Subcutaneous abdominal adipose tissue (tissue), 5 donors: ENCODE results near the gene IL4I1.

Experiments
- H3K27ac ChIP-seq: one replicate; pipeline ENCODE4 v1.7.0; 2013; ENCODE audit warnings: low read depth, mild to moderate bottlenecking, inconsistent platforms, low read length, moderate library complexity
- H3K27me3 ChIP-seq, 5 donors: one replicate each; pipeline ENCODE4 v1.7.0; 2013; ENCODE audit warnings: low read length in 5 of 5, inconsistent platforms in 1 of 5; ENCODE audit not compliant: control insufficient read depth in 5 of 5, insufficient read depth in 4 of 5
- H3K36me3 ChIP-seq, 5 donors: one replicate each; pipeline ENCODE4 v1.7.0; 2013; ENCODE audit warnings: low read length in 5 of 5; ENCODE audit not compliant: control insufficient read depth in 5 of 5, insufficient read depth in 5 of 5
- H3K4me1 ChIP-seq, 5 donors: one replicate each; pipeline ENCODE4 v1.7.0; 2013; ENCODE audit warnings: low read length in 5 of 5, mild to moderate bottlenecking in 3 of 5, moderate library complexity in 1 of 5; ENCODE audit not compliant: control insufficient read depth in 5 of 5, insufficient read depth in 5 of 5
- H3K4me3 ChIP-seq, 5 donors: one replicate each; pipeline ENCODE4 v1.7.0; 2013; ENCODE audit warnings: low read length in 5 of 5, low read depth in 1 of 5
- H3K9ac ChIP-seq, 5 donors: one replicate each; pipeline ENCODE4 v1.7.0; 2013; ENCODE audit warnings: low read length in 5 of 5, mild to moderate bottlenecking in 4 of 5, moderate library complexity in 3 of 5
- H3K9me3 ChIP-seq, 5 donors: one replicate each; pipeline ENCODE4 v1.7.0; 2013; ENCODE audit warnings: low read length in 5 of 5; ENCODE audit not compliant: control insufficient read depth in 5 of 5
- donor health status: healthy.
- donor health status: healthy.
- donor health status: healthy.
- donor health status: healthy.
- donor health status: healthy.

Gene IL4I1

DNA sequence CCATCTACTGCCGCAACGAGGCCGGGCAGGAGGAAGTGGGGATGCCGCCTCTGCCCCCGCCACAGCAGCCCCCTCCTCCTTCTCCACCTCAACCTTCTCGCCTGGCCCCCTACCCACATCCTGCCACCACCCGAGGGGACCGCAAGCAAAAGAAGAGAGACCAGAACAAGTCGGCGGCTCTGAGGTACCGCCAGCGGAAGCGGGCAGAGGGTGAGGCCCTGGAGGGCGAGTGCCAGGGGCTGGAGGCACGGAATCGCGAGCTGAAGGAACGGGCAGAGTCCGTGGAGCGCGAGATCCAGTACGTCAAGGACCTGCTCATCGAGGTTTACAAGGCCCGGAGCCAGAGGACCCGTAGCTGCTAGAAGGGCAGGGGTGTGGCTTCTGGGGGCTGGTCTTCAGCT lies 36.0 kb upstream of the IL4I1 start:
- H3K36me3 ChIP-seq = peaks cover 0 to 5% (median 0%) of the 10 kb centered on the region in 5 donors
- peaks cover 0 to 31% (median 23%) of the 10 kb centered on the region in 5 donors for H3K4me1 ChIP-seq
- H3K27me3 ChIP-seq = no peaks in the 10 kb centered on the region
- H3K9ac ChIP-seq = no peak overlapping the region
- no peak overlapping the region for H3K4me3 ChIP-seq
- H3K27ac ChIP-seq = no peak overlapping the region
- no peaks in the 10 kb centered on the region for H3K9me3 ChIP-seq

DNA sequence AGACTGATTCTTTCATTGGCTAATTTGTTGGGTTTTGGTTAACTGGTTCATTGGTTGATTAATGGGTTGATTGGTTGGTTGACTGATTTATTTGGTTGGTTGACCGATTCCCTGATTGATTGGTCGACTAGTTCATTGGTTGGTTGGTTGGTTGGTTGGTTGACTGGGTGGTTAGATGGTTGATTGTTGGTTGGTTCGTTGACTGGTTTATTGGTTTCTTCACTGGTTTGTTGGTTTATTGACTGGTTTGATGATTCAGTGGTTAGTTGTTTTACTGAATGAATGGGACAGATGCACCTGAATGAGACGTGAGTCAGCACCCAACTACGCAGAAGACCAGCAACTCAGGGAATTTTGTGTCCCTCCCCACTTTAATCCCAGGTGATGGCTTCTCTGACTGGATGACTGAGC lies 35.4 kb upstream of the IL4I1 start:
- Histone ChIP-seq H3K4me3 (no peak overlapping the region), H3K4me1 (peaks cover 2 to 33% (median 27%) of the 10 kb centered on the region in 5 donors), H3K9ac (no peak overlapping the region), H3K9me3 (no peaks in the 10 kb centered on the region), H3K27me3 (no peaks in the 10 kb centered on the region), H3K27ac (no peak overlapping the region), H3K36me3 (peaks cover 0 to 9% (median 7%) of the 10 kb centered on the region in 5 donors)

DNA sequence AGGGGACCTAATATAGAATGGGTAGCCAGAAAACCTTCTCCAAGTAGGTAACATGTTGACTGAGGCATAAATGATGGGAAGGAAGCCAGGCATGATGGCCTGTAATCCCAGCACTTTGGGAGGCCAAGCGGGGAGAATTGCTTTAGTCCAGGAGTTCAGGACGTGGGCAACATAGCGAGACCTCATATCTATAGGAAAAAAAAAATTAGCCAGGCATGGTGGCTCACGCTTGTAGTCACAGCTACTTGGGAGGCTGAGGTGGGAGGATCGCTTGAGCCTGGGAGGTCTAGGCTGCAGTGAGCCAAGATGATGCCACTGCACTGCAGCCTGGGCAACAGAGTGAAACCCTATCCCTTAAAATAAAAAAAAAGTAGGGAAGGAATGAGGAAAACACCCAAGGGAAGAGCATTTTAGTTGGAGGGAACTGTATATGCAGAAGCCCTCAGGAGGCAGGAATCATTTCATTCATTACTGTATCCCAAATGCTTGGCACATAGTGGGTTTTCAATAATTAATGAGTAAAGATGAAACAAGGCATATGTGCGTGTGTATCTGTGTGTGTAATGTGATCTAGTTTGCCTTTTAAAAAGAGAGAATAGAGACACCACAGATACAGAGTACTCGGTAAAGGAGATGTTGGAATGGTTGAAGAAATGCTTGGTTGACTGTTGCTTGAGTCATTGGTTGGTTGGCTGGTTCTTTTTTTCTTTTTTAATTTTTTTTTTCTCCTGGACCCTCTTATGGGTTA lies 34.8 kb upstream of the IL4I1 start:
- Histone ChIP-seq H3K4me1 (peaks cover 2 to 39% (median 31%) of the 10 kb centered on the region in 5 donors), H3K27me3 (no peaks in the 10 kb centered on the region), H3K27ac (no peak overlapping the region), H3K36me3 (peaks cover 0 to 15% (median 11%) of the 10 kb centered on the region in 5 donors), H3K4me3 (no peak overlapping the region), H3K9me3 (no peaks in the 10 kb centered on the region), H3K9ac (no peak overlapping the region)

DNA sequence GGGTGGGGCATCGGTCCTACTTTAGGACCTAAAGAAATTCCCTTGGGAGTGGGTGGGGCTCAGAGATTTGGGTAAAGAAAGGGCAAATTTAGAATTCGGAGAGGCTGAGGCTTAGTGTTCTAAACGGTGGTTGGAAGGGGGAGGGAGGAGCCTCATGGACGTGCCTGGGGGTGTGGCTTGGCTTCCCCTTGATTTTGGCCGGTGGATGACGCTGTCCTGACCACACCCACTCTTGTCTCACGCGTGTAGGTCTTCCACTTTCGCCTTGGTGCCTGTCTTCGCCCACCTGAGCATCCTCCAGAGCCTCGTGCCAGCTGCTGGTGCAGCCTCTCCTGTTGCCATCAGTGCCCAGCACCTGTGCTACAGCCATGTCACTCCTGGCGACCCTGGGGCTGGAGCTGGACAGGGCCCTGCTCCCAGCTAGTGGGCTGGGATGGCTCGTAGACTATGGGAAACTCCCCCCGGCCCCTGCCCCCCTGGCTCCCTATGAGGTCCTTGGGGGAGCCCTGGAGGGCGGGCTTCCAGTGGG lies 33.9 kb upstream of the IL4I1 start:
- peak overlapping the region in 2 of 5 donors; percentile 34 to 94 for H3K4me3 ChIP-seq
- H3K27ac ChIP-seq = peak overlapping the region; percentile 96
- peaks cover 0 to 18% (median 13%) of the 10 kb centered on the region in 5 donors for H3K36me3 ChIP-seq
- H3K9me3 ChIP-seq = no peaks in the 10 kb centered on the region
- H3K27me3 ChIP-seq = no peaks in the 10 kb centered on the region
- H3K9ac ChIP-seq = no peak overlapping the region
- H3K4me1 ChIP-seq = peaks cover 2 to 41% (median 31%) of the 10 kb centered on the region in 5 donors

DNA sequence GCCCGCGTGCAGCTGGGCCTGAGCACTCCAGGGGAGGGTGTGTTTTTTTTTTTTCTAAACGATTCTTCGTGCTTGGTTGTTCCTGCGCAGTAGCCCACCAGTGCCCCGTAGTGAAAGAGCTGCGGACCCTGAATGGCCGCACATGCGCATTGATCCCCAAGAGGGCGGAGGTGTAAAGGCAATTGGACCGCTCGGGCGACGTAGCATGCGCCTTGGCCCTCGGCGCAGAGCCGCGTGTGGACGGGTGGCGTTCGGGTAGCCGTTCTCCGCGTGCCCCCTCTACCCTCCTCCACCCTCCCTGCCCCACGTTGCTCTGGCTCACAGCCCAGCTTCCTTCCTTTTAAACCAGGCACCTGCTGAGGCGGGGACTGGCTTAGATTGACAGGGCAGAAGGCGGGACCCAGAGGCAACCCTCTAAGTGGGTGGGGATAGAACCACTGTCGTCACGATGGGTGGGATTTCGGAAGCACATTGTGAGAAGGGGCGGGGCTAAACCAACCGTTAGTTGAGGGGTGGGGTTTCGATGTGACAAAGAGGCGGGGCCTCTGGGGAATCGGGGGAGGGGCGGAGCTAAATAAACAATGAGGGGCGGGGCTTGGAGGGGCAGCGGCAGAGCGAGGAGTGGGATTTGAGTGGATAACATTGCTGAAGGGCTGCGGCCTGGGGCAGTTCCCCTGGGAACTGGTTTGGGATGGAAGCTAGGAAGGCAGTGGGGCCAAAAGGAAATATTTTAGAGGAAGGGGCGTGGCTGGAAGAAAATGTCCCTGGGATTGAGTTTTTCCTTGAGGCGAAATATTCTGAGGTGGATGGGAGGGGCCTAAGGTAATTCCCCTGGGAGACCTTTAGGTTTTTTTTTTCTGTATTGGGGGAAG lies 33.2 kb upstream of the IL4I1 start:
- peak overlapping the region; percentile 96 for H3K27ac ChIP-seq
- peak overlapping the region; percentile 76 to 94 (median 83) for H3K4me3 ChIP-seq
- peaks cover 2 to 45% (median 31%) of the 10 kb centered on the region in 5 donors for H3K4me1 ChIP-seq

DNA sequence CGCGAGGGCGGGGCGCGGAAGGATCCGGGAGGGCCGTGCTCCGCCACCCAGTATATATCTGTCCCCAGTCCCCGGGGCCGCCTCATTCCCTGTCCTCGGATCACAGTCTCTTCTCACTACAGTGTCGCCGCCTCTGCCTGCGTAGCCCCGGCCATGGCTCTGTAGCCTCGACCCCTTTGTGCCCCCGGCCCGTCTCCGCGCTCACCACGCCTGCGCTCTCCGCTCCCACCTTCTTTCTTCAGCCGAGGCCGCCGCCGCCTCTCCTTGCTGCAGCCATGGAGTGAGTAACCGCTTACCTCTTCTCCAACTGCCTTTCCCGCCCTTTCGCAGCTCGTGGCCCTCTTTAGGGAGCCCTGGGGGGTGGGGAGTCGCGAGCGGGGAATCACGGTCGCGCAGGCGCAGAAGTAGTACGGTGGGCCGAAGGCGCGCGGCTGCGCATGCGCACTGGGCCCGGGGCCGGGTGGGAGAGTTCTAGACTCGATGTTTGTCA lies 32.5 kb upstream of the IL4I1 start, which contains the start of the genes ATF5 and NUP62:
ATF5 (plus strand) TSS at position 85 of the 490 bp plus-strand sequence. CDS start 1,646 bp downstream, outside the sequence.
NUP62 (minus strand) TSS at position 384 of the 490 bp plus-strand sequence. CDS start 19,697 bp downstream, outside the sequence.
- H3K4me1 ChIP-seq = peaks cover 2 to 51% (median 31%) of the 10 kb centered on the region in 5 donors
- peak within 1 kb of the TSS; percentile 96 for H3K27ac ChIP-seq
- peak within 1 kb of the TSS; percentile 89 to 96 (median 93) for H3K9ac ChIP-seq
- H3K9me3 ChIP-seq = no peaks in the 10 kb centered on the region
- peak within 1 kb of the TSS; percentile 78 to 94 (median 83) for H3K4me3 ChIP-seq
- no peaks in the 10 kb centered on the region for H3K27me3 ChIP-seq
- peaks cover 0 to 26% (median 16%) of the 10 kb centered on the region in 5 donors for H3K36me3 ChIP-seq

More for the DNA sequence above, 33.2 kb upstream of the IL4I1 start:
- Histone ChIP-seq H3K27me3 (no peaks in the 10 kb centered on the region), H3K9me3 (no peaks in the 10 kb centered on the region), H3K36me3 (peaks cover 0 to 20% (median 13%) of the 10 kb centered on the region in 5 donors), H3K9ac (peak overlapping the region in 4 of 5 donors; percentile 92 to 96 (median 94))

DNA sequence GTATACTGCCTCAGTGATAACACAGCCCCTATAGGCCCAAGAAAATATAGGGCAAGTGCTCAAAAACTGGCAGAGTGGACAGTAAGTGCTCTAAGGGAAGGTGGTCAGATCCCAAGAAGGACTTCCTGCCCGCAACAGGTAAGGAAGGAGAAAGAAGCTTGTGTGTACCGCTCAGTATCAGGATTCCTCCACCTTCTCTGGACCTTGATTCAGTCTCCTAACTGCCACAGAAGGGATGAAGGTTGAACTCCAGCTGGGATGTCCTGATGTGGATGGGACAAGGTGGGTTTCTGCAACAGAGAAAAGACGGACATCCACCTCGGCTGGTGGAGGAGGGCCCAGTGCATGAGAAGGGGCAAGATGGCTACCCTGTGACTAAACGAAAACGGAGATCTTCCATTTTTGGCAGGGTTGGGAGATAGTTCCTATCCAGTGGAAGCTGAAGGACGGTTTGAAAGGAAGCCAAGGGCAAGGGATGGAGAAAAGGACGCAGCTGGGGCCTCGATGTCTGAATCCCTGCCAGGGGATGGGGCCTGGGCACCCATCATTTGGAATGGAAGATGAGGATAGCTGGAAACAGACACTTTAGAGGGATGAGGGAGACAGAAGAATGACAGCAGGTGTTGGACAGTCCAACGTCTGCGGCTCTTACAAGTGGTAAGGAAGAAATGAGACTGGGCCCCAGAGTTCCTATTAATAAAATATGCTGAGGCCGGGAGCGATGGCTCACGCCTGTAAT lies 31.0 kb upstream of the IL4I1 start:
- H3K4me1 ChIP-seq = peaks cover 2 to 65% (median 31%) of the 10 kb centered on the region in 5 donors
- H3K27ac ChIP-seq = no peak overlapping the region
- H3K4me3 ChIP-seq = peak overlapping the region in 2 of 5 donors; percentile 44 to 83
- H3K9me3 ChIP-seq = no peaks in the 10 kb centered on the region
- H3K27me3 ChIP-seq = no peaks in the 10 kb centered on the region
- peaks cover 0 to 37% (median 29%) of the 10 kb centered on the region in 5 donors for H3K36me3 ChIP-seq
- H3K9ac ChIP-seq = peak overlapping the region in 2 of 5 donors; percentile 47 to 51

DNA sequence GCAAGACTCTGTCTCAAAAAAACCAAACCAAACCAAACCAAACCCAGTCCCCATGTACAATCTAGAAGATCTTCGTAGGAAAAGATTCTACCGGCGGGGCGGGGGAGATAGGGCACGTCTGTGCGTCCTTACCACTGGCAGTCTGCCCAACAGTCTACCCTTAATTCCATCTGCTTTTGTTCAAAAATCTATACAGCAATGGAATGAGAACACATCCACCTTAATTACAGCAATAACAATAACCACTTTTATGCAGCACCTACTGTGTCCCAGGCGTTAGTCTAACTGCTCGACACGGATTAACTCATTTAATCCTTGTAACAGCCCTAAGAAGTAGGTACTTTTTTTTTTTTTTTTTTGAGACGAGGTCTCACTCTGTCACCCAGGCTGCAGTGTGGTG lies 29.8 kb upstream of the IL4I1 start:
- Histone ChIP-seq H3K4me3 (no peak overlapping the region), H3K9ac (no peak overlapping the region), H3K27me3 (no peaks in the 10 kb centered on the region), H3K27ac (no peak overlapping the region), H3K4me1 (peaks cover 2 to 67% (median 34%) of the 10 kb centered on the region in 5 donors), H3K9me3 (no peaks in the 10 kb centered on the region), H3K36me3 (peaks cover 0 to 48% (median 36%) of the 10 kb centered on the region in 5 donors)

DNA sequence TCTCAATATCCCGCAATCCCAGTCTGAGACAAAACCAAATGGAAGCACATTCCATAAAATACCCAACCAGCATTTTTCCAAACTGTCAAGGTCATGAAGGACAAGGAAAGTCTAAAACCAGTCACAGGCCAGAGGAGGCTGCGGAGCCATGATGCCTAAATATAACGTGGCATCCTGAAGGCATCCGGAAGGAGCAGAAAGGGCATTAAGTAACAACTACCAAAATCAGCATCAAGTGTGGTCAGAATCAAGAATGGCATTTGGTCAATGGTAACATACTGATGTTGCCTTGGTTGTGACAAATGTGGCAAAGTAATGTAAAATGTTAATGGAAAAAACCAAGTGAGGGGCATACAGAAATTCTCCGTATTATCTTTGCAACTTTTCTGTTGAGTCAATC lies 28.8 kb upstream of the IL4I1 start:
- H3K9ac ChIP-seq = no peak overlapping the region
- H3K27me3 ChIP-seq = no peaks in the 10 kb centered on the region
- H3K4me1 ChIP-seq = peaks cover 2 to 65% (median 33%) of the 10 kb centered on the region in 5 donors
- no peak overlapping the region for H3K4me3 ChIP-seq
- no peak overlapping the region for H3K27ac ChIP-seq
- H3K36me3 ChIP-seq = peaks cover 0 to 58% (median 45%) of the 10 kb centered on the region in 5 donors
- no peaks in the 10 kb centered on the region for H3K9me3 ChIP-seq
